Transverse colon (tissue), 4 donors: ENCODE results near the gene SUN2. TPM values are rescaled to one million over a fixed set of nuclear protein-coding genes. Genes with fewer than 3 reads are reported as not detected.
A peak's percentile ranks its signal among the peaks of the same experiment; 100 is the strongest.

ENCODE experiments used
- DNase-seq: peaks from one replicate; pipeline ENCODE4 v3.0.0-alpha.2; 2019
- H3K27ac ChIP-seq, 4 donors: fragments of 200-600 bp; sonication (generic); 2 replicates each; pipeline ENCODE4 v1.5.1; 2016 to 2018; ENCODE audit warnings: inconsistent platforms in 4 of 4
- H3K27me3 ChIP-seq: fragments of 200-600 bp; sonication (generic); 2 replicates; pipeline ENCODE4 v1.5.1; 2017; ENCODE audit warnings: inconsistent platforms
- H3K36me3 ChIP-seq, 4 donors: fragments of 200-600 bp; sonication (generic); 2 replicates each; pipeline ENCODE4 v1.5.1; 2017 to 2019; ENCODE audit warnings: inconsistent platforms in 4 of 4
- H3K4me1 ChIP-seq, 4 donors: fragments of 200-600 bp; sonication (generic); 2 replicates each; pipeline ENCODE4 v1.5.1; 2017 to 2020; ENCODE audit warnings: inconsistent platforms in 4 of 4
- H3K4me3 ChIP-seq, 4 donors: fragments of 200-600 bp; sonication (generic); 1 replicate in 1 of 4; 2 replicates in 3 of 4; pipeline versions ENCODE4 v1.5.1 to v1.6.1; 2017 to 2019; ENCODE audit warnings: inconsistent platforms in 4 of 4
- H3K9me3 ChIP-seq, 2 donors: fragments of 200-600 bp; sonication (generic); 2 replicates each; pipeline ENCODE4 v1.5.1; 2017 to 2019; ENCODE audit warnings: inconsistent platforms in 2 of 2
- EP300 ChIP-seq: sonication (generic); formaldehyde crosslinking; IDR thresholded peaks from one replicate; pipeline ENCODE4 v1.6.1; 2017; ENCODE audit warnings: antibody characterized with exemption, low read depth
- POLR2A ChIP-seq: fragments of 450-650 bp; IDR thresholded peaks from one replicate; pipeline ENCODE4 v1.6.1; 2016; ENCODE audit warnings: antibody characterized with exemption, mild to moderate bottlenecking, moderate library complexity
- POLR2AphosphoS5 ChIP-seq, 3 donors: sonication (generic); formaldehyde crosslinking; IDR thresholded peaks; one replicate each; pipeline ENCODE4 v1.6.1; 2016; ENCODE audit warnings: antibody characterized with exemption in 3 of 3
- WGBS, 2 donors: methylation state at CpG; one replicate each; pipeline ENCODE4 v1.1.5; 2018; ENCODE audit warnings: low coverage in 1 of 2; 5-methylcytosine and 5-hydroxymethylcytosine counted together
- in situ Hi-C, 4 donors: fragments of 200-750 bp; cut with MboI; loops; one replicate each; pipeline versions ENCODE4 v1.15.0 to v1.15.1; 2017; ENCODE audit warnings: low sequenced_read_pairs in 3 of 4, low pct_ligation_motif_present in 1 of 4, low pct_unique_long_range_greater_than_20kb in 1 of 4
- intact Hi-C: fragments of 100-400 bp; cut with DNase I; formaldehyde crosslinking; loops from one replicate; pipeline ENCODE4 v1.15.1; 2023; ENCODE audit warnings: low total_unique reads
- total RNA-seq, 4 donors: library from RNA; depleted of rRNA; stranded (reverse); fragments of >200 nt; gene quantifications; one replicate each; pipeline ENCODE4 v1.1.0, GENCODE V29; 2016
- TF ChIP-seq, protein P1 (sequence below), 5 experiments: fragments of 200-600 bp in 3 of 5; fragments of 450-650 bp in 2 of 5; sonication (generic) in 3 of 5; IDR thresholded peaks; 1 replicate in 2 of 5; 2 replicates in 3 of 5; pipeline ENCODE4 v1.5.1; 2016 to 2017; ENCODE audit warnings: antibody characterized with exemption in 5 of 5, inconsistent platforms in 3 of 5, mild to moderate bottlenecking in 2 of 5, moderate library complexity in 1 of 5

SUN2 gene
- total RNA-seq, 4 donors from 2014 or later = 168 to 523 (median 216) TPM

DNA sequence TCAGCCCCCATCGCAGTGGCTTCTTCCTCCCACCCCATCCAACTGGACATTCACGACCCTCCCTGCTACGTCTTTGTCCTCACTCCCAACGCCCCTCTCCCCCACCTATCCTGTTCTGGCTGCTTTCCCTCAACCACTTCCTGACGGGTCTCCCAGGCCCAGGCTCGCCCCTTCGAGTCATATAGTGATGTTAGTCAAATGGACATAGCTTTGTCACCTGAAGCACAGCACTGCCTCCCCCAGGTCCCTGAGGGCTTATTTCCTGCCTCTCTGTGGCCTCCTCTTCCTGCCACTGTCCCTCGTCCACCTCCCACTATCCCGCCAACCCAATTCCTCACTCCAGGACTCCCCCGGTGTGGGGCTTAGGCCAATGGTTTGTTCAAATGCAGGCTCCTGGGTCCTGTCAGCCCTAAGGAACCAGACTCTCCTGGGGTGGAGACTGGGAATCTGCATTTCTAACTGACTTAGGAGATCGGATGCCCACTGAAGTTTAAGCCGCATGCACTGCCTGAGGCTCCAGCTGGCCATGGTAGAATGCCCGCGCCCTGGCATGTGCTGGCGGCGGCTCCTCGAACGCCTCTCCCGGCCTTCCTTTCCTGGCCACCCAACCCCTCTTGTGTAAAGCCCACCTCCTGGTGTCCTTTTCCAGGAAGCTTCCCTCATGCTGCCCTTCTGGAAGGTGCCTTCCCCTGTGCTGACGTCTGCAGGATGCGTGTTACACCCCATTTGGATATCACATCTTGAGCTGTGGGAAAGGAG is 18.3 kb downstream of the SUN2 start:
- DNase-seq = no peak
- WGBS, 2 donors = 53 to 81% methylated on average over 5 to 21 of the region's 21 CpGs
- Histone ChIP-seq H3K36me3 (peaks cover 0 to 64% (median 36%) of the 10 kb centered on the region in 4 donors), H3K4me1 (peaks cover 16 to 21% (median 20%) of the 10 kb centered on the region in 4 donors), H3K27me3 (no peaks in the 10 kb centered on the region), H3K27ac (no peak overlapping the region), H3K9me3 (no peaks in the 10 kb centered on the region), H3K4me3 (no peak overlapping the region)
- TF ChIP-seq, protein P1, sequence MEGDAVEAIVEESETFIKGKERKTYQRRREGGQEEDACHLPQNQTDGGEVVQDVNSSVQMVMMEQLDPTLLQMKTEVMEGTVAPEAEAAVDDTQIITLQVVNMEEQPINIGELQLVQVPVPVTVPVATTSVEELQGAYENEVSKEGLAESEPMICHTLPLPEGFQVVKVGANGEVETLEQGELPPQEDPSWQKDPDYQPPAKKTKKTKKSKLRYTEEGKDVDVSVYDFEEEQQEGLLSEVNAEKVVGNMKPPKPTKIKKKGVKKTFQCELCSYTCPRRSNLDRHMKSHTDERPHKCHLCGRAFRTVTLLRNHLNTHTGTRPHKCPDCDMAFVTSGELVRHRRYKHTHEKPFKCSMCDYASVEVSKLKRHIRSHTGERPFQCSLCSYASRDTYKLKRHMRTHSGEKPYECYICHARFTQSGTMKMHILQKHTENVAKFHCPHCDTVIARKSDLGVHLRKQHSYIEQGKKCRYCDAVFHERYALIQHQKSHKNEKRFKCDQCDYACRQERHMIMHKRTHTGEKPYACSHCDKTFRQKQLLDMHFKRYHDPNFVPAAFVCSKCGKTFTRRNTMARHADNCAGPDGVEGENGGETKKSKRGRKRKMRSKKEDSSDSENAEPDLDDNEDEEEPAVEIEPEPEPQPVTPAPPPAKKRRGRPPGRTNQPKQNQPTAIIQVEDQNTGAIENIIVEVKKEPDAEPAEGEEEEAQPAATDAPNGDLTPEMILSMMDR (IDR thresholded peaks at IDR 0.05) = no peak
- TF ChIP-seq EP300 = no peak
- no peak for TF ChIP-seq POLR2A
- TF ChIP-seq POLR2AphosphoS5 (IDR thresholded peaks at IDR 0.05) = no peak
- intact Hi-C loops (no loop called here), in situ Hi-C loops (no loop called here)

DNA sequence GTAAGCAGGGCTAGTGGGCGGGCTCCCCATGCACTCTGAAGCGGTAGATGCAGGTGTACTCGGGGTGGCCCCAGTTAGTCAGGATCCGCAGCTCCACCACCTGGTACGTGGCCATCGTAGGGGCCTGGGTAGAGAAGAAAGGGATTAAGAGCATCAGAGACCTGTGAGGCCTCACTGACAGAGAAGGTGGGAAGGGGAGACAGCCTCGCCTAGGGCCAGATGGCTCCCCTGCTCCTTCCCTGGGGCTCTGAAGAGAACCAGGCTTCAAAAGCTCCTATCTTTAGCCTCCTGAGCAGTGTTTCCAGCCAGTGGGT is 19.6 kb downstream of the SUN2 start:
- H3K27me3 ChIP-seq = no peaks in the 10 kb centered on the region
- H3K27ac ChIP-seq = peak overlapping the region in 1 of 4 donors; percentile 80
- no peak for DNase-seq
- 83 to 100% methylated on average over 2 to 7 of the region's 7 CpGs for WGBS, 2 donors
- H3K4me1 ChIP-seq = peaks cover 16 to 21% (median 20%) of the 10 kb centered on the region in 4 donors
- intact Hi-C loops = no loop called here
- no peak overlapping the region for H3K4me3 ChIP-seq
- peaks cover 0 to 53% (median 30%) of the 10 kb centered on the region in 4 donors for H3K36me3 ChIP-seq
- TF ChIP-seq, protein P1 (IDR thresholded peaks at IDR 0.05) = no peak
- TF ChIP-seq POLR2A (no peak), POLR2AphosphoS5 (IDR thresholded peaks at IDR 0.05) (no peak), EP300 (no peak)
- H3K9me3 ChIP-seq = no peaks in the 10 kb centered on the region
- in situ Hi-C loops = no loop called here

DNA sequence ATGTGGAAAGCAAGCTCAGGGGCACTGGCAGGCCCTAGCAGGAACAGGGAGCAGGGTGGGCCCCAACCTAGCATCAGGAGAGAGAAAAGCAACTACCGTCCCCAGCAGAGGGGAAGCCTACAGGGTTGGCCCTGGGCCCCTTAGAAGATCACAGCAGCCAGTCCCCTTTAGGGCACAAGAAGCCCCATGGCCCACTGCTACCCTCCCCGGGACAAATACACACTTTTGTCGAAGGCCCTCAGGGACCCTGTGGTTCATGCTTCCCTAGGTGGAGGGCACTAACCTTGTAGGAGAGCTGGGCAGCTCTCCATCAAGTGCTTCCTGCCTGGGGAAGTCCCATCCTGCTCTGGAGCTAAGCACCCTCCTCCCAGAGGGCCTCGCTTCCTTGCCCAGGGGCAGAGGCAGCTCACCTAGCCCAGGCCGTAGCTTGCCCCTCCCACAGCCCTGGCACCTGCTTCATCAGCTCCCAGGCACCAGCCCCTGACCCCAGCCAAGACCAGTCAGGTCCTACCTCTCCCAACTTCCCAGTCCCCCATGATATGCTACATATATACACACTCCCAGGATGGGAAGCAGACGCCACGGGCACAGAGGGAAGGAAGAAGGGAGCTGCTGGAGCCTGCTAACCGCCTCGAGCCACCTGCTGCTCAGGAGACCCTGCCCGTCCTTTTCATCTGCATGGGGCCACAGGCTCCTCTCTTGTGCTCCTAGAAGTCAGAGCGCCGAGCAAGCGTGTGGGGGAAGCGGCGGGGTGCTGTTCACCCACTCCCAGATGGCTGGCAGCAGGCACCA is 20.1 kb downstream of the SUN2 start:
- in situ Hi-C loops = no loop called here
- 83 to 85% methylated on average over 7 to 15 of the region's 15 CpGs for whole genome bisulfite sequencing, 2 donors
- no peak overlapping the region for H3K4me3 ChIP-seq
- no peak for DNase-seq
- H3K36me3 ChIP-seq = peaks cover 0 to 50% (median 28%) of the 10 kb centered on the region in 4 donors
- no peak for TF ChIP-seq EP300
- TF ChIP-seq, protein P1 (IDR thresholded peaks at IDR 0.05) = no peak
- no peak for TF ChIP-seq POLR2AphosphoS5 (IDR thresholded peaks at IDR 0.05)
- no peak for TF ChIP-seq POLR2A
- no peaks in the 10 kb centered on the region for H3K9me3 ChIP-seq
- intact Hi-C loops = no loop called here
- peak overlapping the region in 2 of 4 donors; percentile 64 to 80 for H3K27ac ChIP-seq
- H3K27me3 ChIP-seq = no peaks in the 10 kb centered on the region
- H3K4me1 ChIP-seq = peaks cover 16 to 21% (median 20%) of the 10 kb centered on the region in 4 donors

DNA sequence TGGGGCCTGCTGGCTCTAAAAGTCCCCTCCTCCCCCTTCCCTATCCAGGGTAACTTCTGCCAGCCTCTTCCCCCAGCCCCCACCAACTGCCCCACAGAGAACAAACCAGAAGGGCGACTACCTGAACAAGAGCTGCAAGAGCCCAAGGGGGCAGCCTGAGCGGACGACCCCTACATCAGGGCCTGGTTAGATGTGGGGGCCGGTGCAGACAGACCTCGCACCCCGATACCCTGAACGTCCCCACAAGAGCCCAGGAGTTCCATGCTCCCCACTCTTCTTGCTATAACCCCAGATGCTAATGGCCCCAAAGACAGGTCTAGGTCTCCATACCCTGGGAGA is 20.7 kb downstream of the SUN2 start:
- H3K36me3 ChIP-seq = peaks cover 0 to 44% (median 25%) of the 10 kb centered on the region in 4 donors
- TF ChIP-seq, protein P1 (IDR thresholded peaks at IDR 0.05) = no peak
- TF ChIP-seq EP300 = no peak
- no peak for TF ChIP-seq POLR2A
- TF ChIP-seq POLR2AphosphoS5 (IDR thresholded peaks at IDR 0.05) = no peak
- intact Hi-C loops = no loop called here
- no peaks in the 10 kb centered on the region for H3K27me3 ChIP-seq
- H3K4me1 ChIP-seq = peaks cover 16 to 21% (median 20%) of the 10 kb centered on the region in 4 donors
- H3K27ac ChIP-seq = peak overlapping the region in 3 of 4 donors; percentile 64 to 80 (median 72)
- no peaks in the 10 kb centered on the region for H3K9me3 ChIP-seq
- 90% methylated on average over 7 of the region's 7 CpGs; no CpG with 5 or more reads in 1 of the 2 donors for WGBS, 2 donors
- no peak overlapping the region for H3K4me3 ChIP-seq
- no peak for DNase-seq
- in situ Hi-C loops = no loop called here
